DMS79 (cell line): ENCODE measurements around the gene L3MBTL4.

Source experiments
- DNase-seq: peaks from one replicate; lab custom pipeline; 2025; lab: John Stamatoyannopoulos, UW

Gene L3MBTL4

DNA sequence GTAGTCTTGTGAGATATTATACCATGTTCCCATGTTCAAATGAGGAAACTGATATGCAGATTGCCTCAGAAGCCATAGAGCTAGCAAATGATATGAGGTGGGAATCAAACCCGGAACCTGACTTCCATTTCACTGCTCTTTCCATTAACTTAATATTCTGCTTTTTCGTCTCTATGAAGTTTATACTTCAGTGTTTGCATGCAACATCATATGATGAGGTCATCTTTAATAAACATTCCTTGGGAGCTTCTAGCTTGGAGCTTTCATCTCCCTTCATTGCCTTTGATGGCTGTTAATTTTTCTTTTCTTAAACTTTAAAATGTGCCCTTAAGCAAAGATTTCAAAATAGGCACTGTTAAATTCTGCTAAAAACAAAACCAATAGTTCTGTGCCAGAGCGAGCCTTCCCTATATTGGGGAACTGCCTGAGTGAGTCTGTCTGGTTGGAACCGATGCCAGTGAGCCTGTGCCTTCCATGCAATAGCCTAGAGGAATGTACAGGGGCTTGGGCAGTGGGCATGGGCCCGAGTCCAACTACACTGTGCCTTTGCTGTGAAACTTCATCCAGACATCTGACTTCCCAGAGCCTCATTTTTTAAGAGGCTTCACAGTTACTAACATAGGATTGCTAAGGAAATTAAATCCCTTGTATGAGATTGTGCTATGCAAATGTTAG, 428.3 kb downstream of the L3MBTL4 start:
- DNase-seq = no peak

DNA sequence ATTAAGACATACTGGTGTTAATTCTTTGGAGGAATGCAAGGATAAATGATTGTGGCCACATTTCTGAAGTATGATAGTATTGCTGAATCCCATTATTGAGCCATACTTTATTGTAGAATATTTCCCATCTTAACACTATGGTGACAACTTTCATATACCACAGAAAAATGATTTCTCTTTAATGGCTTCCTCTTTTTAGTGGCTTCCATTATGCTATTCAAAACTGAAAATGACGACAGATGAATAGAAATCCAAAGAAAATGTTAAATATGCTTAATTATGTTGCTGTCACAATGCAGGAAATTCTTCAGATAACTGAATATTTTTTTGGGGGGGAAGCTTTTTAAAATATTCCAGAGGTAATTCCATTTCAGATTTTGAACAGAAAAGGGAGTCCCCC, 430.5 kb downstream of the L3MBTL4 start:
- no peak for DNase-seq

DNA sequence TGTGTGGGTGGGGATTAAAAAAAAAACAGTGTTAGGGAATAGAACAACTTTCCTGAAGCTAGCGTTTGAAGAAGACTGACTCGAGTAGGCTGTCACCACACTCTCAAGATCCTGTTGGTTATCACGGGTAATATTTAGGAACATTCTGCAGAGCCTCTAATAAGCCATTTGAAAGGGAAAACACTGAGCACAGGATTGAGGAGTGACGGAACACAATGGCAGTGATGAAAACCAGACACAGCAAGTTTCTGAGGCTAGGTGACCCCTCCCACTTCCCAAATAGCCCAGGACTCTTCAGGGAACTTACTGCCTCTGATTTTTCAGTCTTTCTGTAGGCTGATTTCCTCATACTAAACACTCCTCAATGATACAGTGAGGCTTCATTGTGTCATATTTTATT, 431.2 kb downstream of the L3MBTL4 start:
- DNase-seq = no peak

- no peak for DNase-seq
These were observed 432.4 kb downstream of the L3MBTL4 start for GRCh38 chr18:5982332-5982731.

GRCh38 chr18:5980721-5981120, 434.0 kb downstream of the L3MBTL4 start:
- DNase-seq = no peak

DNA sequence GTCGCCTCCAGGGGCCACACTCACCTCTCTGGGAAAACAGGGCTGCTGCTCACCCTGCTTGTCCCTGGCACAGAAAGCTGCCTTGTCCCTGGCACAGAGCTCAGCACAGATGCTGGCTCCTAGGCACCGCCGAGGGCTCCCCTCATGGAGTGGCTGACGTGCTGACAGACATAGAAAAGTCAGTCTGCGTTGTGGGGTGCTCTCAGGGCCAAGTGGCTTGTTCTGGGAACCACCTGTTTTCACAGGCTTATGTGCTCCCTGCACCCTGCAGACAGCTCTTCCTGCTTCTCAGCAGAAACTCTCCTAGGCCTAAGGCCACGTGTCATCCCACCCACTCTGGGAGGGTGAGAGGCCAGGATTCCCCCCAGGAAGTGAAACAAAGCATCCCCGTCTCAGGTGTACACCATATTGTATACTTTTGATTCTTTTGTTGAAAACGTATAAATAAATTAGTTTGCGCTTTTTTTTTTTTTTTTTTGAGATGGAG, 434.7 kb downstream of the L3MBTL4 start:
- DNase-seq = no peak

DNA sequence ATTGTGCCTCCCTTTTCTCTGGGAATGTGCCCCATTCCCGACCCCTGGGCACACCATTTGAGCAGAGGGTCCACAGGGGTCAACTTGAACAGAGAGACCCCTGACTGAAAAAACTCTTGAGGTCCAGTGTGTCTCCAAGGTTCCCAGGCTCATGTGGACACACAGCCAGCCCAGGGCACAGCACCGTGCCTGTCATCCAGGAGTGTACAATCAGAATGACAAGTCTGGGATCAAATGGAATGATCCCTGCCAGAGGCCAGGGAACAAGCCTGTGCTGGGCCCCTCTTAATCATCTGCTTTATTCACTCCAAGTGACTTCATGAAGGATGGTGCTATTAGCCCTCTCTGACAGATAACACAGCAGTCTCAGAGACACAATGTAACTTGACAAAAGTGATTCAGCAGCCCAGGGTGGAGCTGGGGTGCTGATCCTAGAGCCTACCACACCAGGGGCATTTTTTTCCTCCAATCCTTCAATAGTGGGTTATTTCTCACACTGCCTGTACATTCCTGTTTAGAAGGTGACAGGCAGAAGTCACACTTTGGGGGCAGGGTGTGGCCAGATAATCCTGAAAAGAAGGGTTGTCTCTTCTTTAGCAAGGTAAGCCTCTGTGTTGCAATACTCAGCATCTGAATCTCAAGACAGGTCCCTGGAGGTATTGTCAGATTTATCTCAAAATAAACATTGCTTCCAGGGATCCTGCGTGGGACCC, 435.4 kb downstream of the L3MBTL4 start:
- DNase-seq = no peak

GRCh38 chr18:5977022-5977421, 437.7 kb downstream of the L3MBTL4 start:
- DNase-seq = no peak

GRCh38 chr18:5975111-5976002, 439.4 kb downstream of the L3MBTL4 start:
- DNase-seq = no peak

- no peak for DNase-seq
These were observed 440.0 kb downstream of the L3MBTL4 start for GRCh38 chr18:5974696-5975095.

- DNase-seq = no peak
These were observed 441.6 kb downstream of the L3MBTL4 start for GRCh38 chr18:5973099-5973498.

GRCh38 chr18:5972298-5972697, 442.4 kb downstream of the L3MBTL4 start:
- no peak for DNase-seq

- DNase-seq = peak; percentile 58
These were observed 444.7 kb downstream of the L3MBTL4 start for GRCh38 chr18:5969989-5970403.

DNA sequence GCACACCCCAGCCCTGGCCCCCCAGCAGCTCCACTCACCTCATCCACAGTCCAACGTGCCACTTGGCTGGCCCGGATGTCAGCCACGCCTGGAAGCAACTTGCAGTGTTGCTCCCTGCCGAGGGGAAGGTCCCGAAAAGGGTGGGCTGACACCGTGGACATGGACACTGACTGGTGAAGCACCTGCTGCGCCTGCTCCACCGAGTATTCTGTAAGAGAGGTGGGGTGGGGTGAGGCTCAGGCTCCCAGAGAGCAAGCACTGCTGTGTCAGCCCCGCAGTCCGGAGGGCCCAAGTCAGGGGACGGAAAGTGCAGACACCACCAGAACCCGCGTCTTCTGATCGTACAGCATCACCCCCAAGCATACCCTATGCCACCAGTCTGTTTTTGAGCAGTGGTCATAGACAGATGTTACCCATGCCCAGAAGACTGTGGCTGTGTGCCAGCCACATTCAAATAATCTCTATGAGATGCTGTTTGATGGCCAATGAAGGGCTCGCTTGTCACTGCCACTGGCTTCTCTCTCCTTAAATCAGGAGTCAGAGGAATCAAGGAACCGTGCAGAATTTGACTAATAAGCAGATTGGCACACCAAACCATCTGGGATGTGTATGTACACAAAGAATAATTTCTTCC, 445.2 kb downstream of the L3MBTL4 start:
- no peak for DNase-seq

DNA sequence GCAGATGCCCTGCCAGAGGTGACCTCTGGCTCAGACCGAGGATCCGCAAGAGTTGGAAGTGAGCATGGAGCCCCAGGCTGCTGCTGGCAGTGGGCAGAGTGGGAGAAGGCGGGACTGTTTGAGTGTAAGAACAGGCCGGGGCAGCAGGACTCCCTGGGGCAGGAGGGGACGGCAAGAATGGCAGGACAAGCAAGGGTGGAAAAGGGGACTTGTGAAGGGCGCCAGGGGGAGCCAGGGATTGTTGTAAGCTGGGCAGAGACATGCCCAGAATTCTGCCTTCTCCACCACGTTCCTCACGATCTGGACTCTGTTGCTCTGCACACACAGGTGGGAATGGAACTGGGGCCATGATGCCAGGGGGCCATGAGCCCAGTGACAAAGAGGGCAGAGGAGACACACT, 447.0 kb downstream of the L3MBTL4 start:
- DNase-seq = no peak

DNA sequence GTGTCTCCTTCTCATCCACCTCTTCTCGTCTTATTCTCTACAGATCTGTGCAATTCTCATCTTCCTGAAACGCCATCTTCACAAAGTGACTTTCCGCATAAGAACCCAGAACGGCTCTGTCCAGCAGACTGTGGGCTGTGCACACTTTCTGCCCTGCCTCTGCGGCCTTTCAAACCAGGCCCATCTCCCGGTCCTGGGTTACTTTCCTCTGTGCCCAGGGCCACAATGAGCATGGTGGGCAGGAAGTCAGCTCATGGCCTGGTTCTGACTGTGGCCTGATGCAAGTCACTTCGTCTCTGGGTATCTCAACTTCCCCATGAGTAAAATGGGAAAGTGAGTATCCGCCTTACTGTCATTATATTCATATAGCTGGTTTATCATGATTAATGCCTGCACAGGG, 447.7 kb downstream of the L3MBTL4 start:
- no peak for DNase-seq

DNA sequence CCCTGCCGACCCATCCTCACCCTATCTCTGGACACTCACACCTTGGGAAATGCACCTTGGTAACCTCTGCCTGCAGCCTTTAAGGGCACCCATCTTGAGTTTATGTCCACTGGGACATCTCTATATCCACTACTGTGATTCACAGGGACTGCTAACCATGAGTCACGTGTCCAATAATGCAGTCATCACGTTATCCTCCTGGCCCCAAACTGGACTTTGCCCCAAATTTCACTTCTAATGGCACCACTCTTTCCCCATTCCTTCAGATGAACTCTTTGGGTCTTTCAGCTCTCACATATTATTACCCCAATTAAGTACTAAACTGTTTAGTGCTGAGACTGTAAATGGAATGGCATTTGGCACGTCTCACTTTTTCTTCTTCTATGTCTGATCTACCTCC, 448.2 kb downstream of the L3MBTL4 start:
- DNase-seq = no peak

- no peak for DNase-seq
These were observed 449.7 kb downstream of the L3MBTL4 start for GRCh38 chr18:5964996-5965395.

- no peak for DNase-seq
These were observed 450.1 kb downstream of the L3MBTL4 start for GRCh38 chr18:5964596-5964995.

- DNase-seq = no peak
These were observed 450.6 kb downstream of the L3MBTL4 start for GRCh38 chr18:5964108-5964507.

DNA sequence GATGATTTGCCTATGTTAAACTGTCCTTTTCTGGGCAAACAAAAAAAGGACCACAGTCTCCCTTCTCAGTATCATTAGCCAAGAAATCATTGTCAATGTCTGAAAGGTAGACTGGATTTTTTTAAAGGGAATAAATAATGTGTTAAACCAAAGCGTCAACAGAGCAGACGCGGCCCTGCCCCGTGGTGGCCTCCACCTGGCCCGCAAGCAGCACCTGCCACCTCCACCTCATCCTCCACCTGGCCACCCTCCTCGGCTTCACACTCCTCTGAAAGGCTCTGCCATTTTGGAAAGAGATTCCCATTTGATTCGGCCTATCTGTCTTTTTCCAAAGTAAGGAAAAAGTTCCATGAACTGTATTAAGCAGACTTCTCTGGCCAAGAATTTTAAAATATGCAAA, 451.4 kb downstream of the L3MBTL4 start:
- DNase-seq = no peak

GRCh38 chr18:5962362-5962761, 452.3 kb downstream of the L3MBTL4 start:
- DNase-seq = no peak
